Spleen (tissue), 11 donors: ENCODE results near the gene ITSN1. TPM values are rescaled to one million over a fixed set of nuclear protein-coding genes. Genes with fewer than 3 reads are reported as not detected.

Experiments
- DNase-seq: peaks from one replicate; pipeline ENCODE4 v3.0.0-alpha.2; 2020
- H3K27ac ChIP-seq, 8 donors: fragments of 200-600 bp; sonication (generic) in 7 of 8; 1 replicate in 4 of 8; 2 replicates in 4 of 8; pipeline versions ENCODE4 v1.5.0 to v1.8.0; 2016 to 2021; ENCODE audit warnings: inconsistent platforms in 4 of 8, mild to moderate bottlenecking in 4 of 8, moderate library complexity in 1 of 8
- H3K27me3 ChIP-seq, 7 donors: fragments of 200-600 bp; sonication (generic) in 6 of 7; replicated peaks in 1 of 7; 1 replicate in 4 of 7; 2 replicates in 3 of 7; pipeline versions ENCODE4 v1.5.0 to v1.8.0; 2016 to 2021; ENCODE audit warnings: inconsistent platforms in 3 of 7, mild to moderate bottlenecking in 1 of 7
- H3K36me3 ChIP-seq, 6 donors: fragments of 200-600 bp; sonication (generic) in 5 of 6; 1 replicate in 4 of 6; 2 replicates in 2 of 6; pipeline versions ENCODE4 v1.5.0 to v1.8.0; 2016 to 2021; ENCODE audit warnings: inconsistent platforms in 2 of 6
- H3K4me1 ChIP-seq, 6 donors: fragments of 200-600 bp; sonication (generic) in 5 of 6; 1 replicate in 3 of 6; 2 replicates in 3 of 6; pipeline versions ENCODE4 v1.5.0 to v1.8.0; 2016 to 2021; ENCODE audit warnings: inconsistent platforms in 3 of 6
- H3K4me3 ChIP-seq, 8 donors: fragments of 200-600 bp; sonication (generic) in 7 of 8; 1 replicate in 4 of 8; 2 replicates in 4 of 8; pipeline versions ENCODE4 v1.5.0 to v1.8.0; 2016 to 2021; ENCODE audit warnings: inconsistent platforms in 4 of 8, mild to moderate bottlenecking in 4 of 8, moderate library complexity in 2 of 8
- H3K9me3 ChIP-seq, 8 donors: fragments of 200-600 bp; sonication (generic) in 7 of 8; 1 replicate in 4 of 8; 2 replicates in 4 of 8; pipeline versions ENCODE4 v1.5.0 to v1.8.0; 2016 to 2021; ENCODE audit warnings: inconsistent platforms in 4 of 8
- POLR2A ChIP-seq, 3 donors: fragments of 450-650 bp; IDR thresholded peaks; one replicate each; pipeline ENCODE4 v1.5.1; 2017; ENCODE audit warnings: antibody characterized with exemption in 3 of 3, mild to moderate bottlenecking in 1 of 3
- POLR2AphosphoS5 ChIP-seq, 3 donors: sonication (generic); formaldehyde crosslinking; IDR thresholded peaks; one replicate each; pipeline ENCODE4 v1.5.1; 2017; ENCODE audit warnings: antibody characterized with exemption in 3 of 3
- WGBS, 5 donors: extraction: QIAGEN DNeasy Blood & Tissue Kit in 3 of 5; methylation state at CpG; one replicate each; pipeline versions ENCODE4 v1.1.5 to v1.1.7; 2013 to 2018; 5-methylcytosine and 5-hydroxymethylcytosine counted together
- intact Hi-C: fragments of 100-400 bp; cut with DNase I; formaldehyde crosslinking; loops from one replicate; pipeline ENCODE4 v1.15.0; 2023; ENCODE audit warnings: low total_unique reads
- polyA plus RNA-seq, 3 donors: library from polyadenylated mRNA; stranded (reverse); fragments of 200-250 nt; gene quantifications; one replicate each; pipeline ENCODE4 v1.2.1, GENCODE V29; 2013
- total RNA-seq, 7 donors: library from RNA; depleted of rRNA in 3 of 7; stranded (reverse); fragments of >200 nt in 3 of 7; fragmentation: NEBNext Ultra II Directional in 4 of 7; extraction: Animal tissue kit (Norgen Biotek cat#: 25700) in 4 of 7; gene quantifications; one replicate each; pipeline versions ENCODE4 v1.1.0 to v1.2.1, GENCODE V29; 2016 to 2021
- TF ChIP-seq, protein P1 (sequence below), 11 experiments: fragments of 200-600 bp in 7 of 11; fragments of 450-650 bp in 4 of 11; sonication (generic) in 4 of 11; IDR thresholded peaks in 8 of 11; conservative IDR thresholded peaks in 3 of 11; 1 replicate in 7 of 11; 2 replicates in 4 of 11; pipeline versions ENCODE4 v1.4.0 to v1.8.0; 2016 to 2021; ENCODE audit warnings: antibody characterized with exemption in 11 of 11, inconsistent platforms in 4 of 11, mild to moderate bottlenecking in 1 of 11
- donor health status: healthy with polysubstance abuse.
- donor health status: DM: no; HTN: no; CAD: no; lungs with moderate emphysema.
- donor health status: DM: no; HTN: no; CAD: no.
- donor health status: Bipolar disorder and iron deficiency.
- donor health status: healthy.
- donor health status: DM: no; HTN: no; CAD: no.
- donor health status: DM: yes; HTN: yes; CAD: no.

ITSN1 gene
- total and polyA plus RNA-seq, 10 donors = 4.1 to 89.0 (median 42.6) TPM

DNA sequence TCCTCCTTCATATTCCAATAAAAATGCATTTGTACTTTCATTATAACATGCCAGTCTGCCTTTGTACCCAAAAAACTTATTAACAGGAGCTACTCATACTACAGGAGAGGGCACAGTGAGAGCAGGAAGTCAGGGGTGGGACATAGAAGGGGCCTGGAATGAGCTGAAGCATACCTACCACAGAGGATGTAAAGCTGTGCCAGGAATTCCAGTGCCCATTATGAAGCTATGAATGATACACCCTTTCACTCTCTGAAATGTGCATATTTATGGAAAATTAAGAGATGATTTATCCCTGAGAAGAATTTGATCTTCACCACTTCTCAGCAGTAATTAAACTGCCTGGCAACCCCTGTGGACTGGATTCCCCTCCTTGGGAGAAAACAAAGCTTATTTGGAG, 207.5 kb downstream of the ITSN1 start:
- H3K36me3 ChIP-seq = no peaks in the 10 kb centered on the region
- intact Hi-C loops = no loop called here
- TF ChIP-seq, protein P1, sequence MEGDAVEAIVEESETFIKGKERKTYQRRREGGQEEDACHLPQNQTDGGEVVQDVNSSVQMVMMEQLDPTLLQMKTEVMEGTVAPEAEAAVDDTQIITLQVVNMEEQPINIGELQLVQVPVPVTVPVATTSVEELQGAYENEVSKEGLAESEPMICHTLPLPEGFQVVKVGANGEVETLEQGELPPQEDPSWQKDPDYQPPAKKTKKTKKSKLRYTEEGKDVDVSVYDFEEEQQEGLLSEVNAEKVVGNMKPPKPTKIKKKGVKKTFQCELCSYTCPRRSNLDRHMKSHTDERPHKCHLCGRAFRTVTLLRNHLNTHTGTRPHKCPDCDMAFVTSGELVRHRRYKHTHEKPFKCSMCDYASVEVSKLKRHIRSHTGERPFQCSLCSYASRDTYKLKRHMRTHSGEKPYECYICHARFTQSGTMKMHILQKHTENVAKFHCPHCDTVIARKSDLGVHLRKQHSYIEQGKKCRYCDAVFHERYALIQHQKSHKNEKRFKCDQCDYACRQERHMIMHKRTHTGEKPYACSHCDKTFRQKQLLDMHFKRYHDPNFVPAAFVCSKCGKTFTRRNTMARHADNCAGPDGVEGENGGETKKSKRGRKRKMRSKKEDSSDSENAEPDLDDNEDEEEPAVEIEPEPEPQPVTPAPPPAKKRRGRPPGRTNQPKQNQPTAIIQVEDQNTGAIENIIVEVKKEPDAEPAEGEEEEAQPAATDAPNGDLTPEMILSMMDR (IDR thresholded peaks at IDR 0.05 in 8 of 11, conservative IDR thresholded peaks at IDR 0.05 in 3 of 11) = no peak
- TF ChIP-seq POLR2A (IDR thresholded peaks at IDR 0.05) (no peak), POLR2AphosphoS5 (IDR thresholded peaks at IDR 0.05) (no peak)

GRCh38 chr21:33850401-33850800, 208.1 kb downstream of the ITSN1 start:
- intact Hi-C loops = no loop called here

More for the DNA sequence above, 207.5 kb downstream of the ITSN1 start:
- no peaks in the 10 kb centered on the region for H3K27me3 ChIP-seq
- H3K27ac ChIP-seq = no peak overlapping the region
- no peak for DNase-seq
- H3K4me1 ChIP-seq = no peaks in the 10 kb centered on the region
- H3K4me3 ChIP-seq = no peak overlapping the region
- H3K9me3 ChIP-seq = peaks cover 0 to 8% (median 0%) of the 10 kb centered on the region in 8 donors

DNA sequence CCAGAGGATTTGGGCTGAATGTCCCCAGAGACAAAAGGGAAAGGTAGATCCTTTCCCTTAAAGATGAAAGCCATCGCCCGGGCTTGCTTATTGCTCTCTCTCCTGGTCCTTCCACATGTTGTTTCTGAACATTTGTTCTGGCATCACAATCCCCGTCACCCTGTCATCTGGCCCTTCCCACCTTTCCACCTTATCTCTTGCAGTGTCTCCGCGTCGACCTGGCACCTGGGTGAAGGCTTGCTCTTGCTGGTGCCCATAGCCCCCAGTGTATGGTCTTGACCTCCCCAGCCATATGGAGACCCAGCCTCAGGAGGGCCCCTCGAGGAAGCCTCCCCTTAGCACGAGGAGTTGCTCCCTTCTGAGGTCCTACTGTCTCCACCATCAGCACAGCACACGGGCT, 208.7 kb downstream of the ITSN1 start:
- DNase-seq = no peak
- TF ChIP-seq POLR2AphosphoS5 (IDR thresholded peaks at IDR 0.05) (no peak), POLR2A (IDR thresholded peaks at IDR 0.05) (no peak)
- Histone ChIP-seq H3K4me1 (no peaks in the 10 kb centered on the region), H3K9me3 (peaks cover 0 to 6% (median 0%) of the 10 kb centered on the region in 8 donors), H3K4me3 (no peak overlapping the region), H3K27ac (no peak overlapping the region), H3K36me3 (no peaks in the 10 kb centered on the region), H3K27me3 (no peaks in the 10 kb centered on the region)
- intact Hi-C loops = no loop called here
- 76 to 93% (median 86%) methylated on average over 9 of the region's 9 CpGs for WGBS, 5 donors

More at GRCh38 chr21:33850401-33850800, 208.1 kb downstream of the ITSN1 start:
- peaks cover 0 to 8% (median 0%) of the 10 kb centered on the region in 8 donors for H3K9me3 ChIP-seq
- no peak overlapping the region for H3K4me3 ChIP-seq
- no peak overlapping the region for H3K27ac ChIP-seq
- WGBS, 5 donors = 78 to 94% (median 90%) methylated on average over 9 to 11 of the region's 11 CpGs
- TF ChIP-seq, protein P1 (IDR thresholded peaks at IDR 0.05 in 8 of 11, conservative IDR thresholded peaks at IDR 0.05 in 3 of 11) = no peak
- no peaks in the 10 kb centered on the region for H3K27me3 ChIP-seq
- no peak for DNase-seq
- H3K4me1 ChIP-seq = no peaks in the 10 kb centered on the region
- no peaks in the 10 kb centered on the region for H3K36me3 ChIP-seq

GRCh38 chr21:33852485-33852884, 210.2 kb downstream of the ITSN1 start:
- 73 to 83% (median 82%) methylated on average over 6 of the region's 6 CpGs for WGBS, 5 donors

More at GRCh38 chr21:33852485-33852884, 210.2 kb downstream of the ITSN1 start:
- H3K27me3 ChIP-seq = no peaks in the 10 kb centered on the region
- H3K9me3 ChIP-seq = no peaks in the 10 kb centered on the region
- DNase-seq = no peak
- no peak overlapping the region for H3K4me3 ChIP-seq
- no peak overlapping the region for H3K27ac ChIP-seq
- H3K36me3 ChIP-seq = no peaks in the 10 kb centered on the region
- H3K4me1 ChIP-seq = no peaks in the 10 kb centered on the region
- TF ChIP-seq, protein P1 (IDR thresholded peaks at IDR 0.05 in 8 of 11, conservative IDR thresholded peaks at IDR 0.05 in 3 of 11) = no peak
- no peak for TF ChIP-seq POLR2AphosphoS5 (IDR thresholded peaks at IDR 0.05)
- no peak for TF ChIP-seq POLR2A (IDR thresholded peaks at IDR 0.05)
- intact Hi-C loops = no loop called here
